Left lung (tissue), 10 donors: ENCODE data around the gene SLC29A4. TPM values are rescaled to one million over a fixed set of nuclear protein-coding genes. Genes with fewer than 3 reads are reported as not detected.
"Not testable (repeated sequence)": the region's sequence is repeated elsewhere in the genome, so short reads cannot be mapped to it uniquely, and the experiment has no call there.

Experiments
- ATAC-seq: fragments of 200-7000 bp; cut with Tn5 transposase; one replicate; pipeline ENCODE4 v1.9.1; 2020; ENCODE audit warnings: moderate library complexity
- DNase-seq, 4 donors: peaks; one replicate each; pipeline ENCODE4 v3.0.0-alpha.2; 2013 to 2020
- H3K27ac ChIP-seq, 2 donors: fragments of 200-600 bp; sonication (generic) in 1 of 2; one replicate each; pipeline versions ENCODE4 v1.5.0 to v1.8.0; 2020 to 2021
- H3K27me3 ChIP-seq, 2 donors: fragments of 200-600 bp; sonication (generic) in 1 of 2; one replicate each; pipeline versions ENCODE4 v1.5.0 to v1.8.0; 2020 to 2021
- H3K36me3 ChIP-seq, 2 donors: fragments of 200-600 bp; sonication (generic) in 1 of 2; one replicate each; pipeline versions ENCODE4 v1.5.0 to v1.8.0; 2020 to 2021
- H3K4me1 ChIP-seq, 2 donors: fragments of 200-600 bp; one replicate each; pipeline ENCODE4 v1.8.0; 2021
- H3K4me3 ChIP-seq, 2 donors: fragments of 200-600 bp; sonication (generic) in 1 of 2; one replicate each; pipeline versions ENCODE4 v1.5.0 to v1.8.0; 2020 to 2021; ENCODE audit warnings: mild to moderate bottlenecking in 1 of 2
- H3K9me3 ChIP-seq, 2 donors: fragments of 200-600 bp; sonication (generic) in 1 of 2; one replicate each; pipeline versions ENCODE4 v1.5.0 to v1.8.0; 2020 to 2021
- CTCF ChIP-seq, 2 donors: fragments of 200-600 bp; sonication (generic) in 1 of 2; IDR thresholded peaks; one replicate each; pipeline versions ENCODE4 v1.5.0 to v1.8.0; 2021; ENCODE audit warnings: antibody characterized with exemption in 2 of 2
- intact Hi-C, 2 donors: fragments of 100-400 bp; cut with DNase I; formaldehyde crosslinking; loops; one replicate each; pipeline versions ENCODE4 v1.11.2 to v1.14.2; 2022
- polyA plus RNA-seq, 6 donors: library from polyadenylated mRNA; unstranded; fragments of 120-200 nt; gene quantifications; one replicate each; pipeline ENCODE4 v1.2.1, GENCODE V29; 2013; ENCODE audit not compliant: insufficient read length in 6 of 6
- total RNA-seq, 2 donors: library from RNA; stranded (reverse); fragmentation: NEBNext Ultra II Directional; extraction: Animal tissue kit (Norgen Biotek cat#: 25700); gene quantifications; one replicate each; pipeline ENCODE4 v1.2.1, GENCODE V29; 2021
- donor health status: DM: no; HTN: yes; CAD: no.
- donor health status: DM: no; HTN: no; CAD: no.

Gene SLC29A4
- total and polyA plus RNA-seq, 8 donors = 1.2 to 35.0 (median 21.0) TPM

- no peak for TF ChIP-seq CTCF (IDR thresholded peaks at IDR 0.05)
- intact Hi-C loops = no loop called here
Observed at GRCh38 chr7:5255832-5256231, 26.9 kb upstream of the SLC29A4 start.

GRCh38 chr7:5260530-5261068 lies 22.1 kb upstream of the SLC29A4 start:
- H3K4me3 ChIP-seq, intact Hi-C loops, ATAC-seq, H3K36me3 ChIP-seq, H3K27ac ChIP-seq, DNase-seq, H3K4me1 ChIP-seq, H3K9me3 ChIP-seq, H3K27me3 ChIP-seq: not testable (repeated sequence)

More at GRCh38 chr7:5255832-5256231, 26.9 kb upstream of the SLC29A4 start:
- H3K27ac ChIP-seq = no peak overlapping the region
- peaks cover 0 to 4% of the 10 kb centered on the region in 2 donors for H3K4me1 ChIP-seq
- no peaks in the 10 kb centered on the region for H3K9me3 ChIP-seq
- H3K4me3 ChIP-seq = no peak overlapping the region
- peaks cover 0 to 10% of the 10 kb centered on the region in 2 donors for H3K27me3 ChIP-seq
- no peak for DNase-seq
- no peaks in the 10 kb centered on the region for H3K36me3 ChIP-seq
- ATAC-seq = no peak

- DNase-seq, H3K4me1 ChIP-seq, H3K27ac ChIP-seq, intact Hi-C loops, H3K36me3 ChIP-seq, H3K9me3 ChIP-seq, H3K4me3 ChIP-seq, H3K27me3 ChIP-seq: not testable (repeated sequence)
- peak; percentile 74 for ATAC-seq
Observed at GRCh38 chr7:5263066-5263465, 19.7 kb upstream of the SLC29A4 start.

GRCh38 chr7:5265320-5266190 lies 17.2 kb upstream of the SLC29A4 start:
- ATAC-seq = no peak

GRCh38 chr7:5266191-5267028 lies 16.3 kb upstream of the SLC29A4 start:
- no peak for TF ChIP-seq CTCF (IDR thresholded peaks at IDR 0.05)
- Histone ChIP-seq H3K4me3 (no peak overlapping the region), H3K4me1 (no peaks in the 10 kb centered on the region), H3K27ac (no peak overlapping the region), H3K36me3 (no peaks in the 10 kb centered on the region), H3K27me3 (peaks cover 0 to 5% of the 10 kb centered on the region in 2 donors), H3K9me3 (no peaks in the 10 kb centered on the region)
- DNase-seq (no peak), ATAC-seq (no peak)
- intact Hi-C loops = no loop called here

More at GRCh38 chr7:5265320-5266190, 17.2 kb upstream of the SLC29A4 start:
- Histone ChIP-seq H3K4me1 (no peaks in the 10 kb centered on the region), H3K27ac (no peak overlapping the region), H3K36me3 (no peaks in the 10 kb centered on the region), H3K9me3 (no peaks in the 10 kb centered on the region), H3K4me3 (no peak overlapping the region), H3K27me3 (peaks cover 0 to 5% of the 10 kb centered on the region in 2 donors)
- intact Hi-C loops = no loop called here
- no peak for DNase-seq
- no peak for TF ChIP-seq CTCF (IDR thresholded peaks at IDR 0.05)

- intact Hi-C loops = not testable (repeated sequence)
- ATAC-seq = peak; percentile 16
Observed at GRCh38 chr7:5267829-5268228, 14.9 kb upstream of the SLC29A4 start.

GRCh38 chr7:5269992-5270657 lies 12.6 kb upstream of the SLC29A4 start:
- H3K9me3 ChIP-seq, H3K27me3 ChIP-seq, H3K36me3 ChIP-seq, H3K4me3 ChIP-seq, ATAC-seq, H3K4me1 ChIP-seq, DNase-seq, H3K27ac ChIP-seq, intact Hi-C loops: not testable (repeated sequence)

More at GRCh38 chr7:5267829-5268228, 14.9 kb upstream of the SLC29A4 start:
- H3K4me3 ChIP-seq, H3K9me3 ChIP-seq, H3K27me3 ChIP-seq, H3K36me3 ChIP-seq, H3K27ac ChIP-seq, DNase-seq, H3K4me1 ChIP-seq: not testable (repeated sequence)
